COLO668 (cell line): ENCODE results near the gene BPIFA2.
A peak's percentile ranks its signal among the peaks of the same experiment; 100 is the strongest.
"Not testable (repeated sequence)": the region's sequence is repeated elsewhere in the genome, so short reads cannot be mapped to it uniquely, and the experiment has no call there.

Experiments used
- DNase-seq: peaks from one replicate; lab custom pipeline; 2025; ENCODE audit not compliant: unreplicated experiment; lab: John Stamatoyannopoulos, UW

BPIFA2 gene

GRCh38 chr20:33159713-33160112 lies 8.2 kb upstream of the BPIFA2 start:
- DNase-seq: no peak

GRCh38 chr20:33160681-33161080 lies 7.3 kb upstream of the BPIFA2 start:
- DNase-seq: no peak

GRCh38 chr20:33162313-33162712 lies 5.6 kb upstream of the BPIFA2 start:
- no peak for DNase-seq

GRCh38 chr20:33162753-33163152 lies 5.2 kb upstream of the BPIFA2 start:
- DNase-seq: no peak

- no peak for DNase-seq
Observed at GRCh38 chr20:33163856-33164762, 3.9 kb upstream of the BPIFA2 start.

GRCh38 chr20:33164763-33165095 lies 3.2 kb upstream of the BPIFA2 start:
- no peak for DNase-seq

GRCh38 chr20:33165416-33166055 lies 2.4 kb upstream of the BPIFA2 start:
- DNase-seq: no peak

GRCh38 chr20:33166533-33167113 lies 1.3 kb upstream of the BPIFA2 start:
- DNase-seq: no peak

- DNase-seq: peak; percentile 12
Observed at GRCh38 chr20:33169176-33169794, 1.3 kb downstream of the BPIFA2 start.

GRCh38 chr20:33172781-33173180 lies 4.8 kb downstream of the BPIFA2 start:
- DNase-seq: no peak

GRCh38 chr20:33175123-33175522 lies 7.2 kb downstream of the BPIFA2 start:
- no peak for DNase-seq

GRCh38 chr20:33176101-33176500 lies 8.1 kb downstream of the BPIFA2 start:
- DNase-seq: no peak

GRCh38 chr20:33177866-33178265 lies 9.9 kb downstream of the BPIFA2 start:
- DNase-seq: no peak

GRCh38 chr20:33178726-33179125 lies 10.8 kb downstream of the BPIFA2 start:
- DNase-seq: no peak

- no peak for DNase-seq
Observed at GRCh38 chr20:33180169-33180568, 12.2 kb downstream of the BPIFA2 start.

- no peak for DNase-seq
Observed at GRCh38 chr20:33181482-33182093, 13.6 kb downstream of the BPIFA2 start.

GRCh38 chr20:33183312-33183711 lies 15.4 kb downstream of the BPIFA2 start:
- DNase-seq: no peak

- not testable (repeated sequence) for DNase-seq
Observed at GRCh38 chr20:33185031-33185590, 17.2 kb downstream of the BPIFA2 start.

GRCh38 chr20:33187491-33187890 lies 19.5 kb downstream of the BPIFA2 start:
- no peak for DNase-seq

- no peak for DNase-seq
Observed at GRCh38 chr20:33188421-33188820, 20.5 kb downstream of the BPIFA2 start.

GRCh38 chr20:33191484-33191883 lies 23.5 kb downstream of the BPIFA2 start:
- DNase-seq: no peak
